Testis (tissue), 2 donors: ENCODE measurements around the gene PRELID2.

Experiments used
- POLR2A ChIP-seq: fragments of 450-650 bp; IDR thresholded peaks from one replicate; pipeline ENCODE4 v1.6.1; 2017; ENCODE audit warnings: antibody characterized with exemption, mild to moderate bottlenecking, moderate library complexity
- TF ChIP-seq, protein P1 (sequence below), 3 experiments: fragments of 450-650 bp in 2 of 3; fragments of 200-600 bp in 1 of 3; sonication (generic) in 1 of 3; IDR thresholded peaks; one replicate each; pipeline ENCODE4 v1.5.1; 2016 to 2019; ENCODE audit warnings: antibody characterized with exemption in 3 of 3, mild to moderate bottlenecking in 2 of 3, moderate library complexity in 1 of 3

DNA sequence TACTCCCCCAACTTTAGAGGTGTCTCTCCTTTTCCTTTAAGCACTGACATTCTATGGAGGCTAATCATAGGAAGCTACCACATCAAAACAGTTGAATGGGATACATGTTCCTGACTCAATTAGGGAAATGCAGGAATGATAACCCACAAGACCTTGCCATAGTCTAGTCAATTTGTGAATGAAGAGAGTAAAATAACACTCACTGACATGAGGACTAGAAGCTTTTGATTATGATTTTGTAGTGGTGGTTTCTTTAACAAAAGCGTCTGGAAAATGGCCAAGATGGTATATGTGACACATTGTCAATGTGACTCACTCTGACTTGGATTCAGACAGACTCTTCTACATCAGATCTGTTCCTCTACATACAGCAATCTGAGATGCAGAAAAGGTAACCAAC lies 13.7 kb upstream of the PRELID2 start:
- TF ChIP-seq, protein P1, sequence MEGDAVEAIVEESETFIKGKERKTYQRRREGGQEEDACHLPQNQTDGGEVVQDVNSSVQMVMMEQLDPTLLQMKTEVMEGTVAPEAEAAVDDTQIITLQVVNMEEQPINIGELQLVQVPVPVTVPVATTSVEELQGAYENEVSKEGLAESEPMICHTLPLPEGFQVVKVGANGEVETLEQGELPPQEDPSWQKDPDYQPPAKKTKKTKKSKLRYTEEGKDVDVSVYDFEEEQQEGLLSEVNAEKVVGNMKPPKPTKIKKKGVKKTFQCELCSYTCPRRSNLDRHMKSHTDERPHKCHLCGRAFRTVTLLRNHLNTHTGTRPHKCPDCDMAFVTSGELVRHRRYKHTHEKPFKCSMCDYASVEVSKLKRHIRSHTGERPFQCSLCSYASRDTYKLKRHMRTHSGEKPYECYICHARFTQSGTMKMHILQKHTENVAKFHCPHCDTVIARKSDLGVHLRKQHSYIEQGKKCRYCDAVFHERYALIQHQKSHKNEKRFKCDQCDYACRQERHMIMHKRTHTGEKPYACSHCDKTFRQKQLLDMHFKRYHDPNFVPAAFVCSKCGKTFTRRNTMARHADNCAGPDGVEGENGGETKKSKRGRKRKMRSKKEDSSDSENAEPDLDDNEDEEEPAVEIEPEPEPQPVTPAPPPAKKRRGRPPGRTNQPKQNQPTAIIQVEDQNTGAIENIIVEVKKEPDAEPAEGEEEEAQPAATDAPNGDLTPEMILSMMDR (IDR thresholded peaks at IDR 0.05): no peak
- no peak for TF ChIP-seq POLR2A
